GM21723 (cell line): Measurements from ENCODE around the gene MPND.
"Not testable (repeated sequence)": the region's sequence is repeated elsewhere in the genome, so short reads cannot be mapped to it uniquely, and the experiment has no call there.

ENCODE experiments used
- ATAC-seq: cut with Tn5 transposase; IDR thresholded peaks from one replicate; pipeline ENCODE4 v1.9.1; 2021; ENCODE audit warnings: mild to moderate bottlenecking, moderate library complexity; ENCODE audit not compliant: unreplicated experiment

MPND gene

GRCh38 chr19:4345342-4346019 lies 2.1 kb downstream of the MPND start:
- no peak for ATAC-seq

- no peak for ATAC-seq
These were observed 2.6 kb downstream of the MPND start for GRCh38 chr19:4346020-4346383.

GRCh38 chr19:4347521-4347920 lies 4.2 kb downstream of the MPND start:
- no peak for ATAC-seq

GRCh38 chr19:4349225-4349624 lies 5.9 kb downstream of the MPND start:
- ATAC-seq = not testable (repeated sequence)

GRCh38 chr19:4350111-4350510 lies 6.7 kb downstream of the MPND start:
- ATAC-seq = no peak

GRCh38 chr19:4350726-4351125 lies 7.4 kb downstream of the MPND start:
- ATAC-seq = no peak

GRCh38 chr19:4352701-4353121 lies 9.3 kb downstream of the MPND start:
- no peak for ATAC-seq

- ATAC-seq = no peak
These were observed 10.9 kb downstream of the MPND start for GRCh38 chr19:4354282-4354681.

GRCh38 chr19:4354897-4355296 lies 11.5 kb downstream of the MPND start:
- ATAC-seq = no peak

GRCh38 chr19:4357095-4357797 lies 13.9 kb downstream of the MPND start:
- no peak for ATAC-seq

GRCh38 chr19:4357921-4358326 lies 14.6 kb downstream of the MPND start:
- no peak for ATAC-seq

- ATAC-seq = no peak
These were observed 15.6 kb downstream of the MPND start for GRCh38 chr19:4358709-4359626.

- ATAC-seq = no peak
These were observed 16.3 kb downstream of the MPND start for GRCh38 chr19:4359627-4360000.

- ATAC-seq = no peak
These were observed 16.8 kb downstream of the MPND start for GRCh38 chr19:4360081-4360569.

GRCh38 chr19:4360641-4361151 lies 17.3 kb downstream of the MPND start:
- no peak for ATAC-seq

GRCh38 chr19:4361152-4362046 lies 18.0 kb downstream of the MPND start:
- no peak for ATAC-seq

GRCh38 chr19:4362101-4362828 lies 18.9 kb downstream of the MPND start:
- no peak for ATAC-seq

- no peak for ATAC-seq
These were observed 19.6 kb downstream of the MPND start for GRCh38 chr19:4362831-4363545.
